PC-3 (cell line): ENCODE results near the gene TPH1.
"Not testable (repeated sequence)": the region's sequence is repeated elsewhere in the genome, so short reads cannot be mapped to it uniquely, and the experiment has no call there.

ENCODE experiments used
- EZH2 ChIP-seq: fragments of 300-600 bp; sonication (generic); IDR thresholded peaks from one replicate; pipeline ENCODE4 v1.6.1; 2017; ENCODE audit warnings: antibody characterized with exemption, mild to moderate bottlenecking, low read length; ENCODE audit not compliant: unreplicated experiment
- EZH2phosphoT487 ChIP-seq: fragments of 300-600 bp; sonication (generic); IDR thresholded peaks from 2 replicates; pipeline ENCODE4 v1.6.1; 2018; ENCODE audit warnings: mild to moderate bottlenecking, antibody characterized with exemption, low read length, borderline replicate concordance
- TF ChIP-seq, protein P1 (sequence below): fragments of 300-600 bp; sonication (generic); conservative IDR thresholded peaks from 2 replicates; pipeline ENCODE4 v1.5.1; 2017; ENCODE audit warnings: antibody characterized with exemption, low read depth, mild to moderate bottlenecking, low read length

DNA sequence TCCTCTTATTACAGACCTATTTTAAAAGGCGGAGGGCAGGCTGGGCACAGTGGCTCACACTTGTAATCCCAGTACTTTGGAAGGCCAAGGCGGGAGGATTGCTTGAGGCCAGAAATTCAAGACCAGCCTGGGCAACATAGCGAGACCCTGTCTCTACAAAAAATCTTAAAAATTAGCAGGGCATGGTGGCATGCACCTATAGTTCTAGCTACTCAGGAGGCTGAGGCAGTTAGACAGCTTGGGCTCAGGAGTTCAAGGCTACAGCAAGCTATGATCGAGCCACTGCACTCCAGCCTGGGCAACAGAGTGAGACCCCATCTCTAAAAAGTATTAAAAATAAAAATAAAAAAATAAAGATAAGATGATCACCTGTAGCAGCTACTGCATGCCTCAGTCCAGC is 45.9 kb downstream of the TPH1 start:
- TF ChIP-seq, protein P1, sequence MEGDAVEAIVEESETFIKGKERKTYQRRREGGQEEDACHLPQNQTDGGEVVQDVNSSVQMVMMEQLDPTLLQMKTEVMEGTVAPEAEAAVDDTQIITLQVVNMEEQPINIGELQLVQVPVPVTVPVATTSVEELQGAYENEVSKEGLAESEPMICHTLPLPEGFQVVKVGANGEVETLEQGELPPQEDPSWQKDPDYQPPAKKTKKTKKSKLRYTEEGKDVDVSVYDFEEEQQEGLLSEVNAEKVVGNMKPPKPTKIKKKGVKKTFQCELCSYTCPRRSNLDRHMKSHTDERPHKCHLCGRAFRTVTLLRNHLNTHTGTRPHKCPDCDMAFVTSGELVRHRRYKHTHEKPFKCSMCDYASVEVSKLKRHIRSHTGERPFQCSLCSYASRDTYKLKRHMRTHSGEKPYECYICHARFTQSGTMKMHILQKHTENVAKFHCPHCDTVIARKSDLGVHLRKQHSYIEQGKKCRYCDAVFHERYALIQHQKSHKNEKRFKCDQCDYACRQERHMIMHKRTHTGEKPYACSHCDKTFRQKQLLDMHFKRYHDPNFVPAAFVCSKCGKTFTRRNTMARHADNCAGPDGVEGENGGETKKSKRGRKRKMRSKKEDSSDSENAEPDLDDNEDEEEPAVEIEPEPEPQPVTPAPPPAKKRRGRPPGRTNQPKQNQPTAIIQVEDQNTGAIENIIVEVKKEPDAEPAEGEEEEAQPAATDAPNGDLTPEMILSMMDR, result not testable (repeated sequence)
- TF ChIP-seq EZH2, EZH2phosphoT487: not testable (repeated sequence)
